Umbilical cord (tissue), 2 donors: ENCODE data around the gene SBF2. TPM values are rescaled to one million over a fixed set of nuclear protein-coding genes. Genes with fewer than 3 reads are reported as not detected.

Experiments
- DNase-seq: peaks from one replicate; pipeline ENCODE4 v3.0.0-alpha.2; 2015; ENCODE audit warnings: low spot score
- total RNA-seq: library from RNA; depleted of rRNA; stranded (reverse); fragments of >200 nt; gene quantifications from one replicate; pipeline ENCODE4 v1.2.3, GENCODE V29; 2014; ENCODE audit warnings: low replicate concordance; ENCODE audit not compliant: insufficient read depth

SBF2 gene
- total RNA-seq, 1 donor from 2014 or later, result 85.7 TPM

GRCh38 chr11:10302359-10302743, 8.3 kb upstream of the SBF2 start:
- DNase-seq, result no peak

- no peak for DNase-seq
Observed at GRCh38 chr11:10301656-10302358, 7.8 kb upstream of the SBF2 start.

- DNase-seq, result no peak
Observed at GRCh38 chr11:10298342-10298741, 4.3 kb upstream of the SBF2 start.

- DNase-seq, result no peak
Observed at GRCh38 chr11:10295064-10295901, 1.3 kb upstream of the SBF2 start.

- peak; percentile 64 for DNase-seq
Observed at GRCh38 chr11:10294290-10294953, 403 bp upstream of the SBF2 start.

GRCh38 chr11:10291801-10292638, 2.0 kb downstream of the SBF2 start:
- no peak for DNase-seq

GRCh38 chr11:10289765-10290380, 4.1 kb downstream of the SBF2 start:
- DNase-seq, result no peak

- no peak for DNase-seq
Observed at GRCh38 chr11:10288881-10289764, 4.9 kb downstream of the SBF2 start.

GRCh38 chr11:10287766-10288715, 6.0 kb downstream of the SBF2 start:
- DNase-seq, result no peak

- no peak for DNase-seq
Observed at GRCh38 chr11:10287140-10287539, 6.9 kb downstream of the SBF2 start.

- no peak for DNase-seq
Observed at GRCh38 chr11:10285148-10285802, 8.7 kb downstream of the SBF2 start.

- no peak for DNase-seq
Observed at GRCh38 chr11:10283991-10284390, 10.0 kb downstream of the SBF2 start.

- no peak for DNase-seq
Observed at GRCh38 chr11:10282117-10282516, 11.9 kb downstream of the SBF2 start.

GRCh38 chr11:10275714-10276113, 18.3 kb downstream of the SBF2 start:
- DNase-seq, result no peak

- DNase-seq, result peak; percentile 32
Observed at GRCh38 chr11:10274726-10275125, 19.3 kb downstream of the SBF2 start.

GRCh38 chr11:10273738-10274137, 20.3 kb downstream of the SBF2 start:
- no peak for DNase-seq

GRCh38 chr11:10272132-10272531, 21.9 kb downstream of the SBF2 start:
- DNase-seq, result no peak

- no peak for DNase-seq
Observed at GRCh38 chr11:10268746-10269488, 25.1 kb downstream of the SBF2 start.
